Measurements from ENCODE around the gene P2RX5. TPM values are rescaled to one million over a fixed set of nuclear protein-coding genes. Genes with fewer than 3 reads are reported as not detected.
"Not testable (repeated sequence)": the region's sequence is repeated elsewhere in the genome, so short reads cannot be mapped to it uniquely, and the experiment has no call there.

P2RX5 gene
- total and polyA plus RNA-seq, 2 donors (not counting 3 experiments of a cell fraction or from before 2014, with no cell fraction given) = 0.19 to 0.22 TPM

DNA sequence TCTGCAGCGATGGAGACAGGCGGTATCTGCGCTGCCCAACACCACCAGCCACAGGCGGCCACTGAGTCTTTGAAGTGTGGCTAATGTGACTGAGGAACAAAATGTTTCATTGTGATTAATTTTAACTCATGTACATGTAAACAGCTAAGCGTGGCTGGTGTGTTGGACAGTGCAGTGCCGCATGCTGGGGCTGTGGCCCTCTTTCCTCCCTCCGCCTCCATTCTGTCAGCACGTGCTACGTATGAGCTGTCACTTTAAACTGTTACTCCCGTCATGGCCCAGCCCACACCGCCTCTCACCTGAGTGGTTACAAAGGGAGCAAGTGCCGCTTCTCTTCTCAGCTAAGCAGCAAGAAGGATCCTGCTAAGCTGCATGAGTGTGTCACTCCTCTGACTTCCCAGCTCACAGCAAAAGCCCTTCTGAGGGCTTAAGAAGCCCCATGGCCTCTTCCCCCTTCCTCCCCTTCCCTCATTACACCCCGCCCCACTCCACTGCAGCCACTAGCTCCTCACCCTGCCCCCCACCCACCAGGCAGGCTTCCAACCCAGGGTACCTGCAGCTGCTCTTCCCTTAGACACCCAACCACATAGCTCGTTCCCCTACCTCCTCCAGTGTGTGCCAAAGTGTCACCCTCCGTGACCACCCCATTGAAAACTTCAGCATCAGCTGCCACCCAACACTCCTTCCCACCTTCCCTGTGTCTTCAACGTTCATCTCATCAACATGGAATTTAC lies 42.8 kb upstream of the P2RX5 start:
- FAIRE-seq = no peak
- Histone ChIP-seq H3K27me3 (ENCODE audit: control insufficient read depth in 2 of 2, insufficient read depth in 2 of 2, low read length in 2 of 2) (peaks cover 0 to 5% of the 10 kb centered on the region in 2 experiments), H2AFZ (ENCODE audit: low read depth, low read length) (no peak overlapping the region), H3K4me1 (ENCODE audit: control insufficient read depth, extremely low read depth, insufficient read depth, low read length) (no peaks in the 10 kb centered on the region), H3K9me1 (replicated peaks; ENCODE audit: control insufficient read depth, extremely low read depth, insufficient read depth, low read length) (no peaks in the 10 kb centered on the region), H3K27ac (ENCODE audit: insufficient read depth, low read depth, low read length) (no peak overlapping the region), H3K9me3 (replicated peaks; ENCODE audit: control insufficient read depth, insufficient read depth, low read length) (no peaks in the 10 kb centered on the region), H3K9ac (replicated peaks; ENCODE audit: extremely low read depth, insufficient read depth, low read length) (no peak overlapping the region), H4K20me1 (replicated peaks; ENCODE audit: control insufficient read depth, extremely low read depth, insufficient read depth, low read length) (no peaks in the 10 kb centered on the region), H3K4me3 (replicated peaks in 1 of 3; ENCODE audit: insufficient read depth in 1 of 3, low read depth in 1 of 3, low read length in 3 of 3) (no peak overlapping the region), H3K36me3 (ENCODE audit: control insufficient read depth in 2 of 2, extremely low read depth in 1 of 2, insufficient read depth in 2 of 2, low read length in 2 of 2) (no peaks in the 10 kb centered on the region), H3K79me2 (ENCODE audit: control insufficient read depth, insufficient read depth, low read length) (no peaks in the 10 kb centered on the region), H3K4me2 (ENCODE audit: insufficient read depth, low read length) (no peak overlapping the region)
- DNase-seq (ENCODE audit: low read depth, low spot score) = no peak
- CTCF ChIA-PET = interaction anchor here (0.9 to 6.1 kb wide), 24 partner anchors 10 to 690 kb away, joined by 3 to 112 read pairs (median 8); partner anchors contain the start of genes HASPIN and NCBP3
- BruUV-seq (replicated peaks) = no TSS peak
- POLR2A ChIA-PET = interaction anchor here (0.6 kb wide), 1 partner anchor 13 kb away, joined by 3 read pairs; no protein-coding TSS in a partner anchor
- intact Hi-C loops (cut with micrococcal nuclease) (loop anchor here (5.0 kb wide), 2 partner anchors 109 to 691 kb away; partner anchors contain the start of gene NCBP3), dilution Hi-C loops (cut with MboI; ENCODE audit: extremely low pct_ligation_motif_present, low sequenced_read_pairs) (no loop called here)
- no peak for TF ChIP-seq FOS (IDR thresholded peaks at IDR 0.05; ENCODE audit: borderline replicate concordance, insufficient read depth, low read length)

DNA sequence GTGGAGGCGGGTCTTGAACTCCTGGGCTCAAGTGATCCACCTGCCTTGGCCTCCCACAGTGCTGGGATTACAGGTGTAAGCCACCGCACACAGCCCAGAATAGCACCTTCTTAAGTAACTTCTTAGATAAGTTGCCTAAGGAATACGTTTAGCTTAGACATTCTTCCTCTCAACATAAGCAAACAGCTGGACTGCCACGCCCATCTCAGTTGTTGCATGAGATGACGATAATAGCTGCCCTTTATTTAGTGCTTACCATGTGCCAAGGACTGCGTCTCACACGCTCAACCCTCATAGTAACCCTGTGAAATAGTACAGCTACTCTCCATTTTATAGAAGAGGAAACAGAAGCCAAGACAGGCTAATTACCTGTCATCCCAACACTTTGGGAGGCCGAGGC lies 39.6 kb upstream of the P2RX5 start:
- Histone ChIP-seq H3K9ac (replicated peaks; ENCODE audit: extremely low read depth, insufficient read depth, low read length) (no peak overlapping the region), H3K9me1 (replicated peaks; ENCODE audit: control insufficient read depth, extremely low read depth, insufficient read depth, low read length) (no peaks in the 10 kb centered on the region), H3K27me3 (ENCODE audit: control insufficient read depth in 2 of 2, insufficient read depth in 2 of 2, low read length in 2 of 2) (peaks cover 0 to 5% of the 10 kb centered on the region in 2 experiments), H3K79me2 (ENCODE audit: control insufficient read depth, insufficient read depth, low read length) (no peaks in the 10 kb centered on the region), H3K4me1 (ENCODE audit: control insufficient read depth, extremely low read depth, insufficient read depth, low read length) (no peaks in the 10 kb centered on the region), H3K4me3 (replicated peaks in 1 of 3; ENCODE audit: insufficient read depth in 1 of 3, low read depth in 1 of 3, low read length in 3 of 3) (no peak overlapping the region), H3K27ac (ENCODE audit: insufficient read depth, low read depth, low read length) (no peak overlapping the region), H3K9me3 (replicated peaks; ENCODE audit: control insufficient read depth, insufficient read depth, low read length) (no peaks in the 10 kb centered on the region), H3K4me2 (ENCODE audit: insufficient read depth, low read length) (no peak overlapping the region), H3K36me3 (ENCODE audit: control insufficient read depth in 2 of 2, extremely low read depth in 1 of 2, insufficient read depth in 2 of 2, low read length in 2 of 2) (no peaks in the 10 kb centered on the region), H2AFZ (ENCODE audit: low read depth, low read length) (no peak overlapping the region), H4K20me1 (replicated peaks; ENCODE audit: control insufficient read depth, extremely low read depth, insufficient read depth, low read length) (no peaks in the 10 kb centered on the region)
- intact Hi-C loops (cut with micrococcal nuclease) (loop anchor here (5.0 kb wide), 2 partner anchors 112 to 688 kb away; partner anchors contain the start of gene NCBP3), dilution Hi-C loops (cut with MboI; ENCODE audit: extremely low pct_ligation_motif_present, low sequenced_read_pairs) (no loop called here)
- POLR2A ChIA-PET = interaction anchor here (0.6 kb wide), 1 partner anchor 52 kb away, joined by 5 read pairs; no protein-coding TSS in a partner anchor
- TF ChIP-seq MYC (IDR thresholded peaks at IDR 0.05; ENCODE audit: low read depth, low read length) = no peak
- no peak for TF ChIP-seq FOS (IDR thresholded peaks at IDR 0.05; ENCODE audit: borderline replicate concordance, insufficient read depth, low read length)
- no peak for TF ChIP-seq EZH2 (IDR thresholded peaks at IDR 0.05; ENCODE audit: borderline replicate concordance, low read depth, low read length, severe bottlenecking)
- TF ChIP-seq, protein P1, sequence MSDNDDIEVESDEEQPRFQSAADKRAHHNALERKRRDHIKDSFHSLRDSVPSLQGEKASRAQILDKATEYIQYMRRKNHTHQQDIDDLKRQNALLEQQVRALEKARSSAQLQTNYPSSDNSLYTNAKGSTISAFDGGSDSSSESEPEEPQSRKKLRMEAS (IDR thresholded peaks at IDR 0.05; ENCODE audit: insufficient read depth, insufficient read length) = no peak
- no peak for TF ChIP-seq GATA2 (IDR thresholded peaks at IDR 0.05; ENCODE audit: insufficient read depth, insufficient read length, low read depth, low read length)
- no peak for TF ChIP-seq POLR2AphosphoS5 (IDR thresholded peaks at IDR 0.05; ENCODE audit: insufficient read depth, low read depth, low read length)
- TF ChIP-seq POLR2A (IDR thresholded peaks at IDR 0.05; ENCODE audit: low read depth, low read length) = no peak
- no peak for FAIRE-seq
- DNase-seq (ENCODE audit: low read depth, low spot score) = no peak
- CTCF ChIA-PET = interaction anchor here (0.8 to 6.1 kb wide), 9 partner anchors 8 to 178 kb away, joined by 3 to 63 read pairs (median 5); partner anchors contain the start of genes HASPIN and NCBP3
- BruUV-seq (replicated peaks) = no TSS peak

DNA sequence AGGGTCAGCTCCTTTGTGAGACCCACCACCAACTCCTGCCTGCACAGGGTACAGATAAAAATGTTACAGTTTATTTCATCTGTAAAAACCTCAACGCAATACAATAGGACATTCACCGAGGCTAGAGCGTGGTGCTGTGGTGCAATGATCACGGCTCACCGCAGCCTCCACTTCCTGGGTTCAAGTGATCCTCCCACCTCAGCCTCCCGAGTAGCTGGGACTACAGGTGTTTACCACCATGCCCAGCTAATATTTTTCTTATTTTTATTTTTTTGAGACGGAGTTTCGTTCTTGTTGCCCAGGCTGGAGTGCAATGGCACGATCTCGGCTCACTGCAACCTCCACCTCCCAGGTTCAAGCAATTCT lies 38.9 kb upstream of the P2RX5 start:
- H3K9ac ChIP-seq (replicated peaks; ENCODE audit: extremely low read depth, insufficient read depth, low read length); H3K9me1 ChIP-seq (replicated peaks; ENCODE audit: control insufficient read depth, extremely low read depth, insufficient read depth, low read length); H3K4me3 ChIP-seq (replicated peaks in 1 of 3; ENCODE audit: insufficient read depth in 1 of 3, low read depth in 1 of 3, low read length in 3 of 3); H4K20me1 ChIP-seq (replicated peaks; ENCODE audit: control insufficient read depth, extremely low read depth, insufficient read depth, low read length); H2AFZ ChIP-seq (ENCODE audit: low read depth, low read length); H3K36me3 ChIP-seq (ENCODE audit: control insufficient read depth in 2 of 2, extremely low read depth in 1 of 2, insufficient read depth in 2 of 2, low read length in 2 of 2); FAIRE-seq; H3K79me2 ChIP-seq (ENCODE audit: control insufficient read depth, insufficient read depth, low read length); H3K4me1 ChIP-seq (ENCODE audit: control insufficient read depth, extremely low read depth, insufficient read depth, low read length); BruUV-seq (replicated peaks); dilution Hi-C loops (cut with MboI; ENCODE audit: extremely low pct_ligation_motif_present, low sequenced_read_pairs); DNase-seq (ENCODE audit: low read depth, low spot score); POLR2A ChIA-PET; H3K27ac ChIP-seq (ENCODE audit: insufficient read depth, low read depth, low read length); H3K9me3 ChIP-seq (replicated peaks; ENCODE audit: control insufficient read depth, insufficient read depth, low read length); H3K27me3 ChIP-seq (ENCODE audit: control insufficient read depth in 2 of 2, insufficient read depth in 2 of 2, low read length in 2 of 2); H3K4me2 ChIP-seq (ENCODE audit: insufficient read depth, low read length): not testable (repeated sequence)
- intact Hi-C loops (cut with micrococcal nuclease) = loop anchor here (1.0 to 5.0 kb wide), 3 partner anchors 32 to 688 kb away; partner anchors contain the start of gene NCBP3
- CTCF ChIA-PET = interaction anchor here (0.7 to 6.1 kb wide), 13 partner anchors 7 to 179 kb away, joined by 3 to 63 read pairs (median 5); partner anchors contain the start of genes NCBP3 and P2RX5

Measured in endothelial cell of umbilical vein (primary cell).